HG03045 (cell line): ENCODE results near the gene DLX1.
"Not testable (repeated sequence)": the region's sequence is repeated elsewhere in the genome, so short reads cannot be mapped to it uniquely, and the experiment has no call there.

Source experiments
- ATAC-seq: cut with Tn5 transposase; IDR thresholded peaks from one replicate; pipeline ENCODE4 v1.9.1; 2021; ENCODE audit warnings: mild to moderate bottlenecking, moderate library complexity; ENCODE audit not compliant: unreplicated experiment

Gene DLX1

GRCh38 chr2:172109256-172109987 is 24.1 kb downstream of the DLX1 start:
- ATAC-seq = no peak

DNA sequence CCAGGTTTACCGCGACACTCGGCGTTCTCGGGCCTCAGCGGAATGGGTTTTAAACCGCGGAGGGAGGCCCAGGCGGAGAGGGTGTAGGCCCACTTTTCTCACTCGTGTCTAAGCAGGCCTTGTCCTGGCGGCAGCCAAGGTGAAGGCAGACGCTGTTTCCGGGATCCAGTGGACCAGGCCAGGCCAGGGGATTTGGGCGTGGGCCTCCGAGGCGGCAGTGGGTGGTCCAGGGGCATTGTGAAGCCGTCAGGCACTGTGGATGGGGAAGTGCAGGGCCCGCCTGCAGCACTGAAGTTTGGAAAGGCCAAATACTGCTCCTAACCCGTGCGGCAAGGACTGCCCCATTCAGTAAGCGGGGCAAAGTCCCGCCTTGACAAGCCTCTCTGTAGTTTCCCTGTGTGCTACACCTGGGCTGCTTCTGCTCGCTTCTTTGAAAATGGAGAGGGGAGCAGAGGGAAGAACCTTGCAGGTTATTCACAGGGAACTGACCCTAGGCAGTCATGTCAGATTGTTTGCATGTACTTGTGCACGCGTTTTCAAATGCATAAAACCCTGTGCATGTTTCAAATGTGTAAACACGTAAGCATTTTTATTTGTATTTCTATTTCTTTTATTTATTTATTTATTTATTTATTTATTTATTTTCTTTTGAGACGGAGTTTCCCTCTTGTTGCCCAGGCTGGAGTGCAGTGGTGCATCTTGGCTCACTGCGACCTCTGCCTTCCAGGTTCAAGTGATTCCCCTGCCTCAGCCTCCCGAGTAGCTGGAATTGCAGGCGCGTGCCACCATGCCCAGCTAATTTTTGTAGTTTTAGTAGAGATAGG is 24.9 kb downstream of the DLX1 start:
- ATAC-seq = no peak

GRCh38 chr2:172113617-172114016 is 28.3 kb downstream of the DLX1 start:
- ATAC-seq = no peak

GRCh38 chr2:172114176-172114575 is 28.9 kb downstream of the DLX1 start:
- not testable (repeated sequence) for ATAC-seq

- ATAC-seq = no peak
These were observed 29.3 kb downstream of the DLX1 start for GRCh38 chr2:172114579-172114978.

DNA sequence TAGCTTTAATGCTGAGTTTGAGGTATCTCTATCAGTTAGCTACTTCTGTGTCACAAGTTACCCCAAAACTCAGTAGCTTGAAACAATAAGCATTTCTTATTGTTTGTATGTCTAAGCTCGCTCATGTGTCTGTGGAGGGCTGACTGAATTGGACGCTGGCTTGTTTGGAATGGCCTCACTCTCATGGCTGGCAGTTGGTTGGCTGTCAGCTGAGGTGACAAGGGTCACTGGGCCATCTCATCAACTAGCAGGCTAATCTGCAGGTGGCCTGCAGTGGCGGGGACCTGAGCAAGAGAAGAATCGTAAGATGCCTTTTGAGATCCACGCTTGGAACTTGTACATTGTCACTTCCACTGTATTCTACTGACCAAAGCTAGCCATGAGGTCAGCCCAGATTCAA is 30.8 kb downstream of the DLX1 start:
- ATAC-seq = no peak

- ATAC-seq = no peak
These were observed 33.8 kb downstream of the DLX1 start for GRCh38 chr2:172119089-172119488.

- ATAC-seq = no peak
These were observed 34.8 kb downstream of the DLX1 start for GRCh38 chr2:172120118-172120517.

DNA sequence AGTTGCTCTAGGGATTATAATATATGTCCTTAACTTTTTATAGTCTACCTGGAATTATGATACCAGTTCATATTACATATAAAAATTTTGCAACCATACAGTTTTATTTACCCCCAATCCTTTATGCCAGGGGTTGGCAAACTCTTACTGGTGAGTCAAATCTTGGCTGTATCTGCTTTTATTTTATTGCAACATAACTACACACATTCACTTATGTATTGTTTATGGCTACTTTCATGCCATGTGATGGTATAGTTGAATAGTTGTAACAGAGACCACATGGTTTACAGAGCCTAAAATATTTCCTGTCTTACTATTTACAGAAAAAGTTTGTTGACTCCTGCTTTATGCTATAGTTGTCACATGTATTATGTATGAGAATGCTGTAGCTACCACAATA is 43.2 kb downstream of the DLX1 start:
- no peak for ATAC-seq

- ATAC-seq = no peak
These were observed 44.1 kb downstream of the DLX1 start for GRCh38 chr2:172129404-172129803.

DNA sequence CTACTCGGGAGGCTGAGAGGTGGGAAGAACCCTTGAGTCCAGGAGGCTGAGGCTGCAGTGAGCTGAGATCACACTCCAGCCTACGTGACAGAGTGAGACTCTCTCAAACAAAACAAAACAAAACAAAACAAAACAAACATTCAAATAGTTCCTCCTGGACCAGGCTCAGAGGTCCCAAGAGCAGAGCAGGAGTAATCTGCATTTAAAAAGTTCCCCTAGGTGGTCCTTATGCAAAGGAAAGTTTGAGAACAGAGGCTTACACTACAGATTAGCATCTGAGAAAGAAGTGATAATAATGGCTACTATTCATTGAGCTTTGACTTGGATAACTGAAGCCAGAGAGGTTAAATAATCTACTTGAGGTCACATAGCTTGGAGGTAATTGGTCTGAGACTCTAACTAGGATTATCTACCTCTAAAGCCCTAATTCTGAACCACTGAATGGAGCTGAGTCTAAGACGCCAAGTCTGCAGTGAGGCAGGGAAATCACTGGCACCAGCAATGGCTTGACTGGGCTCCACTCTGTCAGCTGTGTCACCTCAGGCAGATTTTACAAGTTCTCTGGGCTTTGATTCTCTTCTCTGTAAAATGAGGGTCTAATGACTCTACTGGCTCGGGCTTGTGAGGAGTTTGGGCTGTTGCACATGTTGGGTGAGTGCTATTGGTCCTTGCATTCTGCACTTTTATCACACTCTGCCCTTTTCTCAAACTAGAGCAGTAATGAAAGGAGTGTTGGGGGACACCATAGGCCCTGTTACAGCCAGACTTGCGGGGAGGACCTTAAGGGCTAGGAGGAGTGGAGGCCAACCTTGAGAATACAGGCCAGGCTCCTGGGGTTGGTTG is 46.6 kb downstream of the DLX1 start:
- ATAC-seq = no peak

- no peak for ATAC-seq
These were observed 49.0 kb downstream of the DLX1 start for GRCh38 chr2:172134270-172134669.

- no peak for ATAC-seq
These were observed 50.1 kb downstream of the DLX1 start for GRCh38 chr2:172135446-172135845.

GRCh38 chr2:172137109-172137508 is 51.8 kb downstream of the DLX1 start:
- ATAC-seq = no peak

GRCh38 chr2:172137943-172138342 is 52.6 kb downstream of the DLX1 start:
- ATAC-seq = no peak

- not testable (repeated sequence) for ATAC-seq
These were observed 53.4 kb downstream of the DLX1 start for GRCh38 chr2:172138727-172139126.
